Left ventricle myocardium inferior (tissue), 1 donor: ENCODE results near the gene DKK1. TPM values are rescaled to one million over a fixed set of nuclear protein-coding genes. Genes with fewer than 3 reads are reported as not detected.
"Not testable (repeated sequence)": the region's sequence is repeated elsewhere in the genome, so short reads cannot be mapped to it uniquely, and the experiment has no call there.

Source experiments
- DNase-seq: peaks from one replicate; pipeline ENCODE4 v3.0.0-alpha.2; 2020
- H3K27ac ChIP-seq: fragments of 200-600 bp; replicated peaks from 2 replicates; pipeline ENCODE4 v1.8.0; 2021
- H3K27me3 ChIP-seq: fragments of 200-600 bp; 2 replicates; pipeline ENCODE4 v1.8.0; 2021; ENCODE audit warnings: low read depth
- H3K36me3 ChIP-seq: fragments of 200-600 bp; 2 replicates; pipeline ENCODE4 v1.8.0; 2021
- H3K4me1 ChIP-seq: fragments of 200-600 bp; 2 replicates; pipeline ENCODE4 v1.8.0; 2021
- H3K4me3 ChIP-seq: fragments of 200-600 bp; 2 replicates; pipeline ENCODE4 v1.8.0; 2021; ENCODE audit warnings: mild to moderate bottlenecking, moderate library complexity
- H3K9me3 ChIP-seq: fragments of 200-600 bp; replicated peaks from 2 replicates; pipeline ENCODE4 v1.8.0; 2021
- intact Hi-C: fragments of 100-400 bp; cut with micrococcal nuclease; formaldehyde crosslinking; loops from one replicate; pipeline ENCODE4 v1.11.0; 2022
- total RNA-seq: library from RNA; stranded (reverse); fragmentation: NEBNext Ultra II Directional; extraction: Animal tissue kit (Norgen Biotek cat#: 25700); gene quantifications from one replicate; pipeline ENCODE4 v1.2.1, GENCODE V29; 2021
- TF ChIP-seq, protein P1 (sequence below): fragments of 200-600 bp; IDR thresholded peaks from 2 replicates; pipeline ENCODE4 v1.8.0; 2021; ENCODE audit warnings: antibody characterized with exemption, mild to moderate bottlenecking, borderline replicate concordance
- donor health status: DM: no; HTN: yes; CAD: no; lungs with severe emphysema.

The DKK1 gene
- total RNA-seq, 1 donor from 2014 or later, result not detected

DNA sequence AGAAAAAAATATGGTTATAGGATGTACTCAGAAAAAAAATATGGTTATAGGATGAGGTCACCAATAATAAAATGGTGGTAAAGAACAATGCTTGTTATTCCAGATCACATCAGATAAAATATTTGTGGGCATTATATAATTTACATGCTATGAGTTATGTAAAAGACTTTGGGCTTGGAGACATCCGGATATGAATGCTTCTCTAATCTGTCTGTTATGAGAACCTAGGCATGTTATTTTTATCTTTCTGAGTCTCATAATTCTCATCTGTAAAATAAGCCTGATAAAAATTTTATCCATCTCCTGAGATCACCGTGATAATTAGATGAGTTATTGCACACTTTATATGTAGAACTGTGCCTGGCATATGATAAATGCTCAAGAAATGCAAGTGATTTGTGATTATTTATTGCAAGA, 37.8 kb downstream of the DKK1 start:
- intact Hi-C loops, result no loop called here
- H3K4me3 ChIP-seq, result no peak overlapping the region
- no peak overlapping the region for H3K27ac ChIP-seq
- H3K27me3 ChIP-seq, result no peaks in the 10 kb centered on the region
- no peaks in the 10 kb centered on the region for H3K4me1 ChIP-seq
- H3K9me3 ChIP-seq, result no peaks in the 10 kb centered on the region
- no peak for DNase-seq
- no peaks in the 10 kb centered on the region for H3K36me3 ChIP-seq
- TF ChIP-seq, protein P1, sequence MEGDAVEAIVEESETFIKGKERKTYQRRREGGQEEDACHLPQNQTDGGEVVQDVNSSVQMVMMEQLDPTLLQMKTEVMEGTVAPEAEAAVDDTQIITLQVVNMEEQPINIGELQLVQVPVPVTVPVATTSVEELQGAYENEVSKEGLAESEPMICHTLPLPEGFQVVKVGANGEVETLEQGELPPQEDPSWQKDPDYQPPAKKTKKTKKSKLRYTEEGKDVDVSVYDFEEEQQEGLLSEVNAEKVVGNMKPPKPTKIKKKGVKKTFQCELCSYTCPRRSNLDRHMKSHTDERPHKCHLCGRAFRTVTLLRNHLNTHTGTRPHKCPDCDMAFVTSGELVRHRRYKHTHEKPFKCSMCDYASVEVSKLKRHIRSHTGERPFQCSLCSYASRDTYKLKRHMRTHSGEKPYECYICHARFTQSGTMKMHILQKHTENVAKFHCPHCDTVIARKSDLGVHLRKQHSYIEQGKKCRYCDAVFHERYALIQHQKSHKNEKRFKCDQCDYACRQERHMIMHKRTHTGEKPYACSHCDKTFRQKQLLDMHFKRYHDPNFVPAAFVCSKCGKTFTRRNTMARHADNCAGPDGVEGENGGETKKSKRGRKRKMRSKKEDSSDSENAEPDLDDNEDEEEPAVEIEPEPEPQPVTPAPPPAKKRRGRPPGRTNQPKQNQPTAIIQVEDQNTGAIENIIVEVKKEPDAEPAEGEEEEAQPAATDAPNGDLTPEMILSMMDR, result no peak

DNA sequence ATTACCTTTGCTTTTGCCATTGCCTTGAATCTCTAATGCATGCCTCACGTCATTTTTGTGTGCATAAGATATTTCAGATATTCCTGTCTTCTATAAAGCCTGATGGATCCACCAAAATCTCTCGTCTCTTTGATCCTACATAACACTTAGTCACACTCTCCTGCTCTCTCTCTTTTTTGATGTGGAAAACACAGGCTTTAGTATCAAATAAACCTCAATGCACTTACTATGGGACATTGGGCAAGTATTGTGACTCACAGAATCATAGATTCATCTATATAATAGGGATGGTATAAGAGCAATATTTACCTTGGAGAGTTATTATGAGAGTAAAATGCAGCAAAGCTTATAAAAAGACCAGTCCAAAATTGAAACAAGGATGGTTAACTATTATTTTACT, 39.1 kb downstream of the DKK1 start:
- DNase-seq, result no peak
- Histone ChIP-seq H3K27ac (no peak overlapping the region), H3K4me1 (no peaks in the 10 kb centered on the region), H3K36me3 (no peaks in the 10 kb centered on the region), H3K4me3 (no peak overlapping the region), H3K9me3 (no peaks in the 10 kb centered on the region), H3K27me3 (no peaks in the 10 kb centered on the region)
- TF ChIP-seq, protein P1, result no peak
- intact Hi-C loops, result no loop called here

- Histone ChIP-seq H3K36me3 (no peaks in the 10 kb centered on the region), H3K27me3 (no peaks in the 10 kb centered on the region), H3K4me1 (no peaks in the 10 kb centered on the region), H3K4me3 (no peak overlapping the region), H3K27ac (no peak overlapping the region), H3K9me3 (no peaks in the 10 kb centered on the region)
- TF ChIP-seq, protein P1, result no peak
- no peak for DNase-seq
- intact Hi-C loops, result no loop called here
Measured at GRCh38 chr10:52353960-52354394, 39.9 kb downstream of the DKK1 start.

- no peaks in the 10 kb centered on the region for H3K36me3 ChIP-seq
- no peaks in the 10 kb centered on the region for H3K9me3 ChIP-seq
- H3K27me3 ChIP-seq, result no peaks in the 10 kb centered on the region
- no peak overlapping the region for H3K4me3 ChIP-seq
- TF ChIP-seq, protein P1, result no peak
- intact Hi-C loops, result no loop called here
- no peaks in the 10 kb centered on the region for H3K4me1 ChIP-seq
- no peak overlapping the region for H3K27ac ChIP-seq
- no peak for DNase-seq
Measured at GRCh38 chr10:52357971-52358370, 43.9 kb downstream of the DKK1 start.

GRCh38 chr10:52359441-52359840, 45.4 kb downstream of the DKK1 start:
- TF ChIP-seq, protein P1, result no peak
- no peaks in the 10 kb centered on the region for H3K36me3 ChIP-seq
- no peak overlapping the region for H3K27ac ChIP-seq
- DNase-seq, result no peak
- H3K4me1 ChIP-seq, result no peaks in the 10 kb centered on the region
- H3K27me3 ChIP-seq, result no peaks in the 10 kb centered on the region
- H3K4me3 ChIP-seq, result no peak overlapping the region
- no peaks in the 10 kb centered on the region for H3K9me3 ChIP-seq
- intact Hi-C loops, result no loop called here

- H3K36me3 ChIP-seq, H3K4me3 ChIP-seq, H3K9me3 ChIP-seq, H3K4me1 ChIP-seq, H3K27ac ChIP-seq, DNase-seq, intact Hi-C loops, H3K27me3 ChIP-seq: not testable (repeated sequence)
Measured at GRCh38 chr10:52365547-52366432, 51.7 kb downstream of the DKK1 start.
